ENCODE measurements around the gene WDR46.

WDR46 gene

GRCh38 chr6:33288921-33289783 lies at the start of gene WDR46, which contains the start of gene PFDN6:
TSS of gene WDR46 (minus strand) at chr6:33289239. CDS start at chr6:33289170, 69 bp downstream.
TSS of gene PFDN6 (plus strand) at chr6:33289601. CDS start at chr6:33289857, 256 bp downstream.
- peak in 55 of 56 donors; percentile 34 to 98 (median 85) for DNase-seq

GRCh38 chr6:33336495-33336894 lies 47.5 kb upstream of the WDR46 start:
- no peak for DNase-seq

- DNase-seq, result no peak
Measured at GRCh38 chr6:33335916-33336315, 46.9 kb upstream of the WDR46 start.

GRCh38 chr6:33333666-33334065 lies 44.6 kb upstream of the WDR46 start:
- no peak for DNase-seq

- no peak for DNase-seq
Measured at GRCh38 chr6:33330736-33331135, 41.7 kb upstream of the WDR46 start.

- no peak for DNase-seq
Measured at GRCh38 chr6:33329058-33329457, 40.0 kb upstream of the WDR46 start.

- DNase-seq, result no peak
Measured at GRCh38 chr6:33324125-33324524, 35.1 kb upstream of the WDR46 start.

GRCh38 chr6:33323623-33323948 lies 34.5 kb upstream of the WDR46 start:
- peak in 1 of 56 donors; percentile 63 for DNase-seq

- no peak for DNase-seq
Measured at GRCh38 chr6:33321227-33321626, 32.2 kb upstream of the WDR46 start.

- DNase-seq, result no peak
Measured at GRCh38 chr6:33320315-33321181, 31.5 kb upstream of the WDR46 start.

GRCh38 chr6:33319939-33320314 lies 30.9 kb upstream of the WDR46 start:
- no peak for DNase-seq

GRCh38 chr6:33318426-33319073 lies 29.5 kb upstream of the WDR46 start:
- no peak for DNase-seq

GRCh38 chr6:33317669-33318425 lies 28.8 kb upstream of the WDR46 start, which contains the start of gene ZBTB22:
TSS of gene ZBTB22 (minus strand) at chr6:33317744. CDS start at chr6:33316916, 828 bp downstream.
- DNase-seq, result peak; percentile 53 to 100 (median 98)

- DNase-seq, result peak in 9 of 56 donors; percentile 54 to 94 (median 64)
Measured at GRCh38 chr6:33317419-33317668, 28.3 kb upstream of the WDR46 start.

GRCh38 chr6:33316603-33317418 lies 27.8 kb upstream of the WDR46 start:
- DNase-seq, result no peak

GRCh38 chr6:33315793-33316602 lies 27.0 kb upstream of the WDR46 start:
- no peak for DNase-seq

GRCh38 chr6:33314943-33315792 lies 26.1 kb upstream of the WDR46 start:
- DNase-seq, result peak in 1 of 56 donors; percentile 10

- peak in 29 of 56 donors; percentile 9 to 58 (median 37) for DNase-seq
Measured at GRCh38 chr6:33314515-33314942, 25.5 kb upstream of the WDR46 start.

All from amygdala (tissue), 56 donors.